IMR-90 (cell line): ENCODE data around the gene ZNF74.

Source experiments
- MXI1 ChIP-seq: IDR thresholded peaks from 2 replicates; pipeline ENCODE4 v1.6.1; 2012; ENCODE audit warnings: low read depth, mild to moderate bottlenecking, low read length, moderate library complexity, borderline replicate concordance
- POLR2A ChIP-seq: IDR thresholded peaks from 2 replicates; pipeline ENCODE4 v1.6.1; 2012; ENCODE audit warnings: mild to moderate bottlenecking, low read depth, low read length
- TF ChIP-seq, protein P1 (sequence below): conservative IDR thresholded peaks from 2 replicates; pipeline ENCODE4 v1.5.1; 2012; ENCODE audit warnings: mild to moderate bottlenecking, low read depth, low read length, improper control_type of control experiment

GRCh38 chr22:20434773-20435172 lies 40.8 kb downstream of the ZNF74 start:
- TF ChIP-seq, protein P1, sequence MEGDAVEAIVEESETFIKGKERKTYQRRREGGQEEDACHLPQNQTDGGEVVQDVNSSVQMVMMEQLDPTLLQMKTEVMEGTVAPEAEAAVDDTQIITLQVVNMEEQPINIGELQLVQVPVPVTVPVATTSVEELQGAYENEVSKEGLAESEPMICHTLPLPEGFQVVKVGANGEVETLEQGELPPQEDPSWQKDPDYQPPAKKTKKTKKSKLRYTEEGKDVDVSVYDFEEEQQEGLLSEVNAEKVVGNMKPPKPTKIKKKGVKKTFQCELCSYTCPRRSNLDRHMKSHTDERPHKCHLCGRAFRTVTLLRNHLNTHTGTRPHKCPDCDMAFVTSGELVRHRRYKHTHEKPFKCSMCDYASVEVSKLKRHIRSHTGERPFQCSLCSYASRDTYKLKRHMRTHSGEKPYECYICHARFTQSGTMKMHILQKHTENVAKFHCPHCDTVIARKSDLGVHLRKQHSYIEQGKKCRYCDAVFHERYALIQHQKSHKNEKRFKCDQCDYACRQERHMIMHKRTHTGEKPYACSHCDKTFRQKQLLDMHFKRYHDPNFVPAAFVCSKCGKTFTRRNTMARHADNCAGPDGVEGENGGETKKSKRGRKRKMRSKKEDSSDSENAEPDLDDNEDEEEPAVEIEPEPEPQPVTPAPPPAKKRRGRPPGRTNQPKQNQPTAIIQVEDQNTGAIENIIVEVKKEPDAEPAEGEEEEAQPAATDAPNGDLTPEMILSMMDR: no peak
- TF ChIP-seq MXI1: no peak
- no peak for TF ChIP-seq POLR2A
